NB4 (cell line): ENCODE data around the gene ADAMTS2.

Source experiments
- DNase-seq: peaks from one replicate; pipeline ENCODE4 v3.0.0; 2010; ENCODE audit warnings: low read depth
- H3K4me3 ChIP-seq: one replicate; pipeline ENCODE4 v1.5.1; 2011; ENCODE audit warnings: mild to moderate bottlenecking, low read depth, low read length, moderate library complexity
- CTCF ChIP-seq: IDR thresholded peaks from one replicate; pipeline ENCODE4 v1.5.1; 2012; ENCODE audit warnings: low read depth, low read length
- MAX ChIP-seq: IDR thresholded peaks from 2 replicates; pipeline ENCODE4 v1.6.1; 2011; ENCODE audit warnings: low read depth, low read length
- MYC ChIP-seq: IDR thresholded peaks from 2 replicates; pipeline ENCODE4 v1.6.1; 2011; ENCODE audit warnings: low read depth, low read length
- POLR2A ChIP-seq: IDR thresholded peaks from 2 replicates; pipeline ENCODE4 v1.6.1; 2011; ENCODE audit warnings: mild to moderate bottlenecking; ENCODE audit not compliant: insufficient read length; ENCODE audit errors: extremely low read depth

The ADAMTS2 gene

GRCh38 chr5:179180921-179181645 is 164.2 kb downstream of the ADAMTS2 start:
- no peak overlapping the region for H3K4me3 ChIP-seq
- no peak for DNase-seq
- no peak for TF ChIP-seq MAX
- TF ChIP-seq MYC: no peak
- TF ChIP-seq CTCF: no peak
- TF ChIP-seq POLR2A: no peak

- no peak for DNase-seq
- no peak overlapping the region for H3K4me3 ChIP-seq
- TF ChIP-seq MAX: peak; percentile 32; the same call in 1 of the 2 replicates
- TF ChIP-seq MYC: no peak
These were observed 165.1 kb downstream of the ADAMTS2 start for GRCh38 chr5:179180061-179180610.

GRCh38 chr5:179177711-179178575 is 167.3 kb downstream of the ADAMTS2 start:
- DNase-seq: no peak
- no peak overlapping the region for H3K4me3 ChIP-seq
- TF ChIP-seq POLR2A (no peak), CTCF (no peak)

GRCh38 chr5:179176571-179177230 is 168.6 kb downstream of the ADAMTS2 start:
- no peak for DNase-seq
- TF ChIP-seq POLR2A (no peak), CTCF (no peak), MAX (no peak), MYC (no peak)
- H3K4me3 ChIP-seq: no peak overlapping the region

GRCh38 chr5:179176166-179176565 is 169.1 kb downstream of the ADAMTS2 start:
- TF ChIP-seq MAX (no peak), MYC (no peak), CTCF (no peak), POLR2A (no peak)
- no peak for DNase-seq
- H3K4me3 ChIP-seq: no peak overlapping the region
